Common myeloid progenitor, CD34-positive (primary cell): ENCODE measurements around the gene HNRNPLL.
"Not testable (repeated sequence)": the region's sequence is repeated elsewhere in the genome, so short reads cannot be mapped to it uniquely, and the experiment has no call there.

Source experiments
- CTCF ChIA-PET: fragments of 350-600 bp; sonication (Branson Sonifier 250); formaldehyde crosslinking; loops from one replicate; lab custom pipeline; 2021; ENCODE audit warnings: antibody characterized with exemption; lab: Charles Lee
- POLR2A ChIA-PET: fragments of 350-600 bp; sonication (Branson Sonifier 250); formaldehyde crosslinking; loops from one replicate; lab custom pipeline; 2021; ENCODE audit warnings: antibody characterized with exemption; lab: Charles Lee
- DNase-seq, 3 donors: peaks; one replicate each; pipeline versions ENCODE4 v3.0.0 to v3.0.0-alpha.2; 2013
- H3K27ac ChIP-seq, 2 experiments: 1 replicate in 1 of 2; 2 replicates in 1 of 2; pipeline ENCODE4 v1.7.0; 2013; ENCODE audit warnings: inconsistent platforms in 2 of 2, low read length in 2 of 2, mild to moderate bottlenecking in 2 of 2, low read depth in 1 of 2, moderate library complexity in 1 of 2; ENCODE audit not compliant: severe bottlenecking in 2 of 2, insufficient read depth in 1 of 2, poor library complexity in 1 of 2
- H3K27me3 ChIP-seq, 5 experiments: replicated peaks in 2 of 5; 1 replicate in 3 of 5; 2 replicates in 2 of 5; pipeline versions ENCODE4 v1.6.1 to v1.7.0; 2013; ENCODE audit warnings: low read length in 4 of 5, mild to moderate bottlenecking in 2 of 5, moderate library complexity in 2 of 5, inconsistent platforms in 1 of 5; ENCODE audit not compliant: insufficient read depth in 5 of 5, control insufficient read depth in 4 of 5
- H3K36me3 ChIP-seq, 4 experiments: 1 replicate in 2 of 4; 2 replicates in 2 of 4; pipeline versions ENCODE4 v1.6.1 to v1.7.0; 2013; ENCODE audit warnings: low read length in 3 of 4, control low read depth in 1 of 4, mild to moderate bottlenecking in 1 of 4; ENCODE audit not compliant: control insufficient read depth in 4 of 4, insufficient read depth in 4 of 4
- H3K4me1 ChIP-seq, 4 experiments: 1 replicate in 3 of 4; 2 replicates in 1 of 4; pipeline versions ENCODE4 v1.6.1 to v1.7.1; 2013; ENCODE audit warnings: low read length in 3 of 4, mild to moderate bottlenecking in 3 of 4, control low read depth in 1 of 4, inconsistent platforms in 1 of 4, moderate library complexity in 1 of 4; ENCODE audit not compliant: control insufficient read depth in 4 of 4, insufficient read depth in 4 of 4; ENCODE audit errors: control extremely low read depth in 1 of 4
- H3K4me3 ChIP-seq, 7 experiments: 1 replicate in 4 of 7; 2 replicates in 3 of 7; pipeline versions ENCODE4 v1.5.1 to v1.7.0; 2013; ENCODE audit warnings: mild to moderate bottlenecking in 7 of 7, low read length in 6 of 7, moderate library complexity in 6 of 7, inconsistent platforms in 2 of 7, low read depth in 2 of 7, control low read depth in 1 of 7; ENCODE audit not compliant: insufficient read depth in 4 of 7, control insufficient read depth in 1 of 7; ENCODE audit errors: extremely low read depth in 1 of 7
- H3K9me3 ChIP-seq, 5 experiments: 1 replicate in 4 of 5; 2 replicates in 1 of 5; pipeline versions ENCODE4 v1.6.1 to v1.7.1; 2013; ENCODE audit warnings: low read length in 4 of 5, mild to moderate bottlenecking in 2 of 5, inconsistent platforms in 1 of 5, low read depth in 1 of 5, moderate library complexity in 1 of 5; ENCODE audit not compliant: control insufficient read depth in 4 of 5, insufficient read depth in 2 of 5; ENCODE audit errors: control extremely low read depth in 1 of 5
- whole genome bisulfite sequencing: methylation state at CpG from one replicate; pipeline ENCODE4 v1.1.5; 2013; ENCODE audit not compliant: insufficient coverage; 5-methylcytosine and 5-hydroxymethylcytosine counted together

Gene HNRNPLL

DNA sequence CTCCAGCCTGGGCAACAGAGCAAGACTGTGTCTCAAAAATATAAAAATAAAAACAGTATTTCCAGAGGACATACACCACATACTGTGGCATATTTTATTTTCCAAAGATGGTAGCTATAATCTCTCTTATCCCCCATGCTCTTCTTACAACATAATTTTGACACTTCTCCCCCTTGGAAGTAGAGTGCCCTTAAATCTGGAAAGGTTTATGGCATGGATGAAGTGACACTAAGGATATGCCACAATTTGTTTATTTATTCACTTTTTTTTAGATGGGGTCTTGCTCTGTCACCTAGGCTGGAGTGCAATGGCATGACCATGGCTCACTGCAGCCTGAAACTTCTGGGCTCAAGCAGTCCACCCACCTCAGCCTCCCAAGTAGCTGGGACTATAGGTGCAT lies 56.7 kb downstream of the HNRNPLL start:
- Histone ChIP-seq H3K9me3 (no peaks in the 10 kb centered on the region), H3K36me3 (no peaks in the 10 kb centered on the region), H3K4me3 (no peak overlapping the region), H3K4me1 (peaks cover 7 to 18% (median 13%) of the 10 kb centered on the region in 4 experiments), H3K27me3 (no peaks in the 10 kb centered on the region), H3K27ac (no peak overlapping the region)
- DNase-seq: no peak
- ChIA-PET CTCF (interaction anchor here (1.2 to 4.5 kb wide), 2 partner anchors 8 to 9 kb away, joined by 5 to 31 read pairs; no protein-coding TSS in a partner anchor), POLR2A (no interaction called here)

DNA sequence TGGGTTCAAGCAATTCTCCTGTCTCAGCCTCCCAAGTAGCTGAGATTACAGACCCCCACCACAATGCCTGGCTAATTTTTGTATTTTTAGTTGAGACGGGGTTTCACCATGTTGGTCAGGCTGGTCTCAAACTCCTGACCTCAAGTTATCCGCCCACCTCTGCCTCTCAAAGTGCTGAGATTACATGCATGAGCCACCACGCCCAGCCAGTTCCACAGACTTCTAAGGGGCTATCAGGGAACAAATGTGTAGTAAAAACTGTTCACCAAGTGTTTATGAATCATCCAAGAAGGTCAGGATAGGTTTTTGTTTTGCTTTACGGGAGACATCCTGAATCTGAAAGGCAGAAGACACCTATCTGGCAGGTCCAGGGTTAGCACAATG lies 60.5 kb downstream of the HNRNPLL start:
- H3K9me3 ChIP-seq, H3K27me3 ChIP-seq, H3K27ac ChIP-seq, DNase-seq, POLR2A ChIA-PET, H3K4me3 ChIP-seq, H3K36me3 ChIP-seq: not testable (repeated sequence)
- 83% methylated on average over 1 of the region's 4 CpGs for WGBS
- CTCF ChIA-PET: interaction anchor here (0.8 kb wide), 1 partner anchor 9 kb away, joined by 3 read pairs; no protein-coding TSS in a partner anchor
- H3K4me1 ChIP-seq: peaks cover 3 to 11% (median 7%) of the 10 kb centered on the region in 4 experiments

DNA sequence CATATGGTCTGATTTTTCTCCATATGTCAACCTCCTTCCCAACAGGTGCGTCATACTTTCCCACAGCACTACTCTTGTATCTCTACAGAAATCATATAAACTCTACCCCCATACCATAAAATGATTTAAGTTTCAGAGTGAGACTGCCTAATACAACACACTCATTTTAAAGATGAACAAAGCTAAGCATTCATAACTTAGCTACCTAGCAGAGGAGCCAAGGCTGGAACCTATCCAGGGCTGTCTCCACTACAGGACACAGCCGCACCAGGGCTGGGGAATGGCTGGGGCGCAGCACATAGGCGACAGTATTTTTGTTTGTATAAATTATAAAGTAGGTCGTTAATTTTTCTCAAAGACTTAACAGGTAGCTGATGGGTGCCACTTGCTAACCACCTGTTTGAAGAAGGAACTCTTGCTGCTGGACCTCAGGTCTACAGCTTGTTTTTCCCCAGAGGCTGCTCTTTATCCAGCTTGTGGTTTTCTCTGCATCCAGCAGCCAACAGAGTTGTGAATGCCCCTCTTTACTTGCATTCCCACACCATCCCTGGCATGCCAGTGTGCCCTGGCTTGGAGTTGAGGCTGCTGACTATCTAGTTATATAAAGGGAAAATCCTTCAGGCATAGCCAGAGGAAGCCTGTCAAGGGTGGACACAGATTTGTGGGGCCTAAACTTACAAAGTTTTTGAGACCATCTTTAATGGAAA lies 62.0 kb downstream of the HNRNPLL start:
- DNase-seq: no peak
- Histone ChIP-seq H3K27me3 (peaks cover 0 to 3% (median 0%) of the 10 kb centered on the region in 5 experiments), H3K27ac (no peak overlapping the region), H3K4me1 (peaks cover 5 to 13% (median 9%) of the 10 kb centered on the region in 4 experiments), H3K9me3 (no peaks in the 10 kb centered on the region), H3K4me3 (no peak overlapping the region), H3K36me3 (no peaks in the 10 kb centered on the region)
- 100% methylated on average over 5 of the region's 5 CpGs for WGBS
- ChIA-PET CTCF (interaction anchor here (0.6 to 1.7 kb wide), 4 partner anchors 8 to 62 kb away, joined by 3 to 6 read pairs (median 4); partner anchors contain the start of gene HNRNPLL), POLR2A (interaction anchor here (1.0 kb wide), 1 partner anchor 13 kb away, joined by 3 read pairs; no protein-coding TSS in a partner anchor)

DNA sequence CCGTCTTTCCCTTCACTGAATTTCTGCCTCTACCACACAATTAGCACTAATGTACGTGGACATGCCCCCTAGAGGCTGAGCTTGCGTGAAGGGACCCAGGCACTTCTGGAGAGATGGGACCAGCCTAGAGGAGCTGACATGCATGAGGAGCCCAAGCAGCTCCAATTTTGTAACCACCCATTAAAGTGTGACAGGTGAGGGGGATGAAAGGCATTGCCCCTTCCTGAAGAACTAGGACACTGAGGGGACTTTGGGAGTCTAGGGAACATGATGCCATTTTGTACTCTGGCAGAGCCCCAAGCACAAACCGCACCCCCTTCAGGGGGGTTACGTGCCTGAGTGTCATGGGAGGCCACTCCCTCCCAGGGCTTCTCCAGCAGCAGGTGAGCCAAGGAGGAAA lies 63.6 kb downstream of the HNRNPLL start:
- no peak overlapping the region for H3K27ac ChIP-seq
- H3K27me3 ChIP-seq: peaks cover 0 to 10% (median 5%) of the 10 kb centered on the region in 5 experiments
- CTCF ChIA-PET: interaction anchor here (0.7 to 4.1 kb wide), 4 partner anchors 8 to 267 kb away, joined by 3 to 31 read pairs (median 8); no protein-coding TSS in a partner anchor
- no peak overlapping the region for H3K4me3 ChIP-seq
- peak in 1 of 3 donors; percentile 13 for DNase-seq
- POLR2A ChIA-PET: interaction anchor here (0.5 kb wide), 1 partner anchor 873 kb away, joined by 4 read pairs; no protein-coding TSS in a partner anchor
- WGBS: 97% methylated on average over 3 of the region's 5 CpGs
- peaks cover 6 to 15% (median 11%) of the 10 kb centered on the region in 4 experiments for H3K4me1 ChIP-seq
- no peaks in the 10 kb centered on the region for H3K36me3 ChIP-seq
- no peaks in the 10 kb centered on the region for H3K9me3 ChIP-seq

- Histone ChIP-seq H3K4me1 (peaks cover 5 to 14% (median 8%) of the 10 kb centered on the region in 4 experiments), H3K27me3 (peaks cover 0 to 13% (median 8%) of the 10 kb centered on the region in 5 experiments), H3K4me3 (no peak overlapping the region), H3K36me3 (no peaks in the 10 kb centered on the region), H3K9me3 (no peaks in the 10 kb centered on the region), H3K27ac (no peak overlapping the region)
- CTCF ChIA-PET: interaction anchor here (0.7 to 5.7 kb wide), 9 partner anchors 10 to 205 kb away, joined by 3 to 35 read pairs (median 5); no protein-coding TSS in a partner anchor
- POLR2A ChIA-PET: no interaction called here
- no peak for DNase-seq
- 83% methylated on average over 2 of the region's 3 CpGs for WGBS
Observed at GRCh38 chr2:38537937-38538525, 64.7 kb downstream of the HNRNPLL start.

GRCh38 chr2:38537296-38537695 lies 65.4 kb downstream of the HNRNPLL start:
- DNase-seq, H3K36me3 ChIP-seq, H3K9me3 ChIP-seq, H3K4me3 ChIP-seq, H3K4me1 ChIP-seq, H3K27ac ChIP-seq, POLR2A ChIA-PET: not testable (repeated sequence)
- CTCF ChIA-PET: interaction anchor here (0.7 to 5.7 kb wide), 11 partner anchors 10 to 206 kb away, joined by 3 to 35 read pairs (median 4); no protein-coding TSS in a partner anchor
- WGBS: 89% methylated on average over 5 of the region's 13 CpGs
- peaks cover 0 to 14% (median 8%) of the 10 kb centered on the region in 5 experiments for H3K27me3 ChIP-seq
